ENCODE results near the gene IL17RD. TPM values are rescaled to one million over a fixed set of nuclear protein-coding genes. Genes with fewer than 3 reads are reported as not detected.
A peak's percentile ranks its signal among the peaks of the same experiment; 100 is the strongest.

IL17RD gene
- total RNA-seq, 1 donor from 2014 or later = 51.9 TPM

- H3K4me3 Mint-ChIP-seq = no peak overlapping the region
- no peaks in the 10 kb centered on the region for H3K36me3 Mint-ChIP-seq (ENCODE audit: low read depth)
- TF ChIP-seq, protein P1, sequence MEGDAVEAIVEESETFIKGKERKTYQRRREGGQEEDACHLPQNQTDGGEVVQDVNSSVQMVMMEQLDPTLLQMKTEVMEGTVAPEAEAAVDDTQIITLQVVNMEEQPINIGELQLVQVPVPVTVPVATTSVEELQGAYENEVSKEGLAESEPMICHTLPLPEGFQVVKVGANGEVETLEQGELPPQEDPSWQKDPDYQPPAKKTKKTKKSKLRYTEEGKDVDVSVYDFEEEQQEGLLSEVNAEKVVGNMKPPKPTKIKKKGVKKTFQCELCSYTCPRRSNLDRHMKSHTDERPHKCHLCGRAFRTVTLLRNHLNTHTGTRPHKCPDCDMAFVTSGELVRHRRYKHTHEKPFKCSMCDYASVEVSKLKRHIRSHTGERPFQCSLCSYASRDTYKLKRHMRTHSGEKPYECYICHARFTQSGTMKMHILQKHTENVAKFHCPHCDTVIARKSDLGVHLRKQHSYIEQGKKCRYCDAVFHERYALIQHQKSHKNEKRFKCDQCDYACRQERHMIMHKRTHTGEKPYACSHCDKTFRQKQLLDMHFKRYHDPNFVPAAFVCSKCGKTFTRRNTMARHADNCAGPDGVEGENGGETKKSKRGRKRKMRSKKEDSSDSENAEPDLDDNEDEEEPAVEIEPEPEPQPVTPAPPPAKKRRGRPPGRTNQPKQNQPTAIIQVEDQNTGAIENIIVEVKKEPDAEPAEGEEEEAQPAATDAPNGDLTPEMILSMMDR (conservative IDR thresholded peaks at IDR 0.05) = no peak
- H3K27me3 Mint-ChIP-seq (ENCODE audit: low read depth) = no peaks in the 10 kb centered on the region
- no peaks in the 10 kb centered on the region for H3K9me3 Mint-ChIP-seq
- DNase-seq (ENCODE audit: low read depth, low spot score) = no peak
- H3K27ac Mint-ChIP-seq (ENCODE audit: unreplicated experiment) = peak overlapping the region; percentile 8
- peaks cover 12% of the 10 kb centered on the region for H3K4me1 Mint-ChIP-seq
Measured at GRCh38 chr3:57184526-57184925, 19.4 kb upstream of the IL17RD start.

- TF ChIP-seq, protein P1 (conservative IDR thresholded peaks at IDR 0.05) = peak; percentile 49
- Mint-ChIP-seq H3K4me1 (peaks cover 5% of the 10 kb centered on the region), H3K27me3 (ENCODE audit: low read depth) (no peaks in the 10 kb centered on the region), H3K27ac (ENCODE audit: unreplicated experiment) (no peak overlapping the region), H3K4me3 (no peak overlapping the region), H3K9me3 (no peaks in the 10 kb centered on the region), H3K36me3 (ENCODE audit: low read depth) (no peaks in the 10 kb centered on the region)
- DNase-seq (ENCODE audit: low read depth, low spot score) = no peak
Measured at GRCh38 chr3:57179580-57180410, 14.6 kb upstream of the IL17RD start.

DNA sequence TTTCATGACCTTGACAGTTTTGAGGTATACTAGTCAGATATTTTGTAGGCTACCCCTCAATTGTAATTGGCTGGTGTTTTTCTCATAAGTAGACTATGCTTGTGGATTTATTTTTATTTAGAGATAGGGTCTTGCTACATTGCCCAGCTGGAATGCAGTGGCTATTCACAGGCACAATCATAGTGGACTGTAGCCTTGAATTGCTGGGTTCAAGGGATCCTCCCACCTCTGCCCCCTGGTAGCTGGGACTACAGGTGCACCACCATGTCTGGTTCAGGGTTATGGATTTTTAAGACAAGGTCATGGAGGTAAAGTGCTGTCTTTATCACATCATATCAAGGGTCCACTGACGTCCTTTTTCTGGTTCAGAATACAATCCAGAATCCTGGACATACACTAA lies 10.9 kb upstream of the IL17RD start:
- H3K4me1 Mint-ChIP-seq = no peaks in the 10 kb centered on the region
- TF ChIP-seq, protein P1 (conservative IDR thresholded peaks at IDR 0.05) = no peak
- H3K27me3 Mint-ChIP-seq (ENCODE audit: low read depth) = no peaks in the 10 kb centered on the region
- no peak overlapping the region for H3K4me3 Mint-ChIP-seq
- no peaks in the 10 kb centered on the region for H3K36me3 Mint-ChIP-seq (ENCODE audit: low read depth)
- no peak overlapping the region for H3K27ac Mint-ChIP-seq (ENCODE audit: unreplicated experiment)
- H3K9me3 Mint-ChIP-seq = no peaks in the 10 kb centered on the region
- DNase-seq (ENCODE audit: low read depth, low spot score) = no peak

- H3K27me3 Mint-ChIP-seq (ENCODE audit: low read depth) = peaks cover 6% of the 10 kb centered on the region
- TF ChIP-seq, protein P1 (conservative IDR thresholded peaks at IDR 0.05) = no peak
- no peaks in the 10 kb centered on the region for H3K36me3 Mint-ChIP-seq (ENCODE audit: low read depth)
- H3K4me1 Mint-ChIP-seq = peaks cover 6% of the 10 kb centered on the region
- H3K9me3 Mint-ChIP-seq = no peaks in the 10 kb centered on the region
- no peak for DNase-seq (ENCODE audit: low read depth, low spot score)
- H3K4me3 Mint-ChIP-seq = no peak overlapping the region
- no peak overlapping the region for H3K27ac Mint-ChIP-seq (ENCODE audit: unreplicated experiment)
Measured at GRCh38 chr3:57173687-57174086, 8.5 kb upstream of the IL17RD start.

- TF ChIP-seq, protein P1 (conservative IDR thresholded peaks at IDR 0.05) = no peak
- DNase-seq (ENCODE audit: low read depth, low spot score) = no peak
- Mint-ChIP-seq H3K36me3 (ENCODE audit: low read depth) (no peaks in the 10 kb centered on the region), H3K9me3 (no peaks in the 10 kb centered on the region), H3K27me3 (ENCODE audit: low read depth) (peaks cover 10% of the 10 kb centered on the region), H3K4me1 (peaks cover 18% of the 10 kb centered on the region), H3K27ac (ENCODE audit: unreplicated experiment) (no peak overlapping the region), H3K4me3 (no peak overlapping the region)
Measured at GRCh38 chr3:57170946-57171345, 5.8 kb upstream of the IL17RD start.

All from neural crest cell (in vitro differentiated cells).